HG02870 (cell line): Measurements from ENCODE around the gene CHRNA4.
"Not testable (repeated sequence)": the region's sequence is repeated elsewhere in the genome, so short reads cannot be mapped to it uniquely, and the experiment has no call there.

Source experiments
- ATAC-seq: cut with Tn5 transposase; IDR thresholded peaks from one replicate; pipeline ENCODE4 v1.9.1; 2021; ENCODE audit warnings: mild to moderate bottlenecking, moderate library complexity; ENCODE audit not compliant: unreplicated experiment

The CHRNA4 gene

GRCh38 chr20:63312273-63312672 lies 48.9 kb downstream of the CHRNA4 start:
- ATAC-seq: no peak

GRCh38 chr20:63311833-63312243 lies 49.3 kb downstream of the CHRNA4 start:
- ATAC-seq: no peak

- no peak for ATAC-seq
Measured at GRCh38 chr20:63311186-63311832, 49.8 kb downstream of the CHRNA4 start.

- no peak for ATAC-seq
Measured at GRCh38 chr20:63310265-63310991, 50.7 kb downstream of the CHRNA4 start.

GRCh38 chr20:63309261-63310071 lies 51.7 kb downstream of the CHRNA4 start:
- ATAC-seq: no peak

DNA sequence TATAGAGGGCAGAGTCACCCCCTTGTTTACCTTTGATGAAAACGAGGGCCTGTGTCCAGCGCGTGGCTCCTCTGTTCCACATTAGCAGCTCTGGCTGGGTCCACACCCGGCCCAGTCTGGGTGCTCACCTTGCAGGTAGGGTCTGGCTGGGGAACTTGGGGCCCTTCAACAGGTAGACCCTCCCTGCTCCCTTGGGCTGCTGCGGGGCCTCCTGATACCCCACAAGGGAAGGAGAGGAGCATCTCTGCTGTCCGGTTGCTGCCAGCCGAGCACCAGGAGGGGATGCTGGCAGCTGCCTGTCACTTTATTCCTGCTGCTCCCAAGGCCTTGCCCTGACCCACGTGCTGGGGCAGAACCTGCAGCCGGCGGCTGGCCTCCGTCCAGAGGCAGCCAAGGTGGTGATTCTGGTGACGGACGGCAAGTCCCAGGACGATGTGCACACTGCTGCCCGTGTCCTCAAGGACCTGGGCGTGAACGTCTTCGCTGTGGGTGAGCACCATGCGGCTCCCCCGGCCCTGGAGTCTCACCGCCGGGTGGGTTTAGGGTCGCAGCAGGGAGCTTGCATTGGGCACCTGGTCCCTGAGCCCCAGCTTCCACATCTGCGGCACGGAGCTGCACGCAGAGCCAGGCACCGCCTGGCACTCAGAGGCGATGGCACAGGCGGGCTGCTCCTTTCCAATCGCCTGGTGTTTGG lies 52.8 kb downstream of the CHRNA4 start:
- no peak for ATAC-seq

- no peak for ATAC-seq
Measured at GRCh38 chr20:63307538-63308217, 53.5 kb downstream of the CHRNA4 start.

GRCh38 chr20:63306673-63307537 lies 54.2 kb downstream of the CHRNA4 start:
- no peak for ATAC-seq

- ATAC-seq: not testable (repeated sequence)
Measured at GRCh38 chr20:63305933-63306672, 55.0 kb downstream of the CHRNA4 start.

DNA sequence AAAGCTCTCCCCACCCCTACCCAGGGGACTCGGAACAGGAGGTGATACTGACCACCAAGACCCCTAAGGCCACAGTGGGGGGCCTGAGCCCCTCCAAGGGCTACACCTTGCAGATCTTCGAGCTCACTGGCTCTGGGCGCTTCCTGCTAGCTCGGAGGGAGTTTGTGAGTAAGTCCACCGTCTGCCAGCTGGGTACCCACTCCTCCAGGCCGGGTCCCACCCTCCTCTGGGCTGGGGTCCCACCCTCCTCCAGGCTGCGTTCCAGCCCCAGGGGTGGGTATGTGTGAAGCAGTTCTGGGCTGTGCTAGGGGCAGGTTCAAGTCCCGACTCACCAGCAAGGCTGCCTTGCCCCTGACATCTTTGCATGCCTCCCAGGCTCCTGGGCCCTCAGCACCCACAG lies 55.8 kb downstream of the CHRNA4 start:
- ATAC-seq: no peak

- ATAC-seq: no peak
Measured at GRCh38 chr20:63303095-63303666, 58.0 kb downstream of the CHRNA4 start.

- ATAC-seq: no peak
Measured at GRCh38 chr20:63301671-63302070, 59.5 kb downstream of the CHRNA4 start.

GRCh38 chr20:63298731-63299312 lies 62.3 kb downstream of the CHRNA4 start:
- ATAC-seq: no peak

- no peak for ATAC-seq
Measured at GRCh38 chr20:63297796-63298572, 63.2 kb downstream of the CHRNA4 start.

DNA sequence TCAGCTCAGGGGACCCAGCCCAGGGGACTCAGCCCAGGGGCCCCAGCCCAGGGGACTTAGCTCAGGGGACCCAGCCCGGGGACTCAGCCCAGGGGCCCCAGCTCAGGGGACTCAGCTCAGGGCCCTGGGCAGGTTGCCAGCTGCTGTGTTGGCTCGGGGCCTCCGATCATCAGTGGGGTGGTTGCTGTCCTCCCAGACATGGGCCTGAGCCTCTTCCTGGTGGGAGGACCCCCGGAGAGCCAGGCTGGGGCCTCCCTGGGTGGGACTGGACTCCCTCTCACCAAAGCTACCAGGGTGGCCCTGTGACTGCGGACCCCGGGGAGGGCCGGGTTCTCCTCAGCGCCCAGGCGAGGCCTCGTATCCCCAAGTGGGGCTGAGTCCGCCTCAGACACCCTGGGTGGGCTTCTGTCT lies 63.8 kb downstream of the CHRNA4 start:
- no peak for ATAC-seq

GRCh38 chr20:63296531-63297299 lies 64.4 kb downstream of the CHRNA4 start:
- ATAC-seq: no peak

- ATAC-seq: no peak
Measured at GRCh38 chr20:63295846-63296245, 65.3 kb downstream of the CHRNA4 start.
